EL (cell line): ENCODE measurements around the gene LRRFIP2.
"Not testable (repeated sequence)": the region's sequence is repeated elsewhere in the genome, so short reads cannot be mapped to it uniquely, and the experiment has no call there.

ENCODE experiments used
- DNase-seq: peaks from one replicate; pipeline ENCODE4 v3.0.0-alpha.2; 2016

Gene LRRFIP2, protein sequence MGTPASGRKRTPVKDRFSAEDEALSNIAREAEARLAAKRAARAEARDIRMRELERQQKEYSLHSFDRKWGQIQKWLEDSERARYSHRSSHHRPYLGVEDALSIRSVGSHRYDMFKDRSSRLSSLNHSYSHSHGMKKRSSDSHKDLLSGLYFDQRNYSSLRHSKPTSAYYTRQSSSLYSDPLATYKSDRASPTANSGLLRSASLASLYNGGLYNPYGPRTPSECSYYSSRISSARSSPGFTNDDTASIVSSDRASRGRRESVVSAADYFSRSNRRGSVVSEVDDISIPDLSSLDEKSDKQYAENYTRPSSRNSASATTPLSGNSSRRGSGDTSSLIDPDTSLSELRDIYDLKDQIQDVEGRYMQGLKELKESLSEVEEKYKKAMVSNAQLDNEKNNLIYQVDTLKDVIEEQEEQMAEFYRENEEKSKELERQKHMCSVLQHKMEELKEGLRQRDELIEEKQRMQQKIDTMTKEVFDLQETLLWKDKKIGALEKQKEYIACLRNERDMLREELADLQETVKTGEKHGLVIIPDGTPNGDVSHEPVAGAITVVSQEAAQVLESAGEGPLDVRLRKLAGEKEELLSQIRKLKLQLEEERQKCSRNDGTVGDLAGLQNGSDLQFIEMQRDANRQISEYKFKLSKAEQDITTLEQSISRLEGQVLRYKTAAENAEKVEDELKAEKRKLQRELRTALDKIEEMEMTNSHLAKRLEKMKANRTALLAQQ

DNA sequence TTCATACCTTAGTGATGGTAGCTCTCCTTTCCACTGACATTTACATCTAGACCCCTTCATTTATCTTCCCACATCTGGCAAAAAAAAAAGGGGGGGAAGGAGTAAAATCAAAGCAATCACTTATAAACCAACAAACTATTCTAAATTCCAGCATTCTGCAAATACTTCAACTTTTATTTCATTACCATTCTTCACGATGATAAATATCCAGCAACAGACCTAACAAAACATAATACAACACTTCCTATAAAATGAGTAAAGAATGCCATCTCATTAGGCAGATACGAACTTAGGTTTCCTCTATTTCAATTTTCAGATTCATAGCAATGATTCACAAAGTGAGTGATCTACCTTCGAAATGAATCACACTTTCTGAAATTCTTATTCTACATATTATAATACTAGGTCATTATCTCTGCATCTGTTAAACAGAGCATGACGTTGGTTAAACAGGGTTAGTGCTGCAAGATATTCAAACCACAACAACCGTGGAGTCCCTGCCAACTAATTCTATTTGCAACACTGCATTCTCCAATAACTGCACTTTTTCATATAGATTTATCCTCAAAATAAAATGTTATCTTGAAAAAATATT lies at the start of gene LRRFIP2:
LRRFIP2 (minus strand) TSS at position 51 of the 595 bp plus-strand sequence. CDS start 25,599 bp downstream, outside the sequence.
- peak; percentile 85 for DNase-seq

DNA sequence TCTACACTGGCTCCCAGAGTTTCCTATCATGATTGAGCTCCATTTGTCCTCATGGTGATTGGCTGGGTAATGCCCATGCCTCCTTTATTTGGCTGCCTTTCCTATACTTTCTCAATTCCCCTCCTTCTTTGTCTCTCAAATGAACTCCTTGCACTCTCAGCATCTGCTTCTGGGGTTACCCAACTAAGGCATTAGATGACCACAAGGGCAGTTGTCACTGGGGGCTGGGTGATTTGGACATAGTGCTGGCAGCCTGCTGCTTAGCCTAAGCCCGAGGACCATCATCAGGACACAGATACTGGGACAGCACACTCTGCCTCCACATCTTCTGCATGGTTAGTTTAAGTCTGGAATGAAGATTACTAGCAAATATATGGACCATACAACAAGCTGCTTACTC lies 49.2 kb upstream of the LRRFIP2 start:
- DNase-seq = no peak

DNA sequence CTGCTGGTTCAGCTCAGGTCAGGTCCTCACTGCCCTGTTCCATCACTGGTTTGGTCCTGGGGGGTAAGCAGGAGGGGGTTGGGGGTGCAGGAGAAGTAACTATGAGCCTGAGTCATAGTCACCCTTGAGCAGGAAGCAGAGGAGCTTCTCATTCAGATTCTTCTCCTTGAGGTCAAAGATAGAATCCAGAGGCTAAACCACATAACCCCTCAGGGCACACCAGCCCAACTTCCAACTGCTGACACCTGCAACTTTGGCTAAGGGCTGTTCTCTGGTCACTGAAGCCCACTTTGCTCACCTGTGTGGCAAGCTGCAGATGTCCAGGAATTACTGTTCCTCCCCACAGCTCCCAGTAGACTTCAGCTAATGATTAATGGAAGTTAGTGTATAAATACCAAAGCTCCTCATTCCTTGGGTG lies 48.8 kb upstream of the LRRFIP2 start:
- peak; percentile 79 for DNase-seq

DNA sequence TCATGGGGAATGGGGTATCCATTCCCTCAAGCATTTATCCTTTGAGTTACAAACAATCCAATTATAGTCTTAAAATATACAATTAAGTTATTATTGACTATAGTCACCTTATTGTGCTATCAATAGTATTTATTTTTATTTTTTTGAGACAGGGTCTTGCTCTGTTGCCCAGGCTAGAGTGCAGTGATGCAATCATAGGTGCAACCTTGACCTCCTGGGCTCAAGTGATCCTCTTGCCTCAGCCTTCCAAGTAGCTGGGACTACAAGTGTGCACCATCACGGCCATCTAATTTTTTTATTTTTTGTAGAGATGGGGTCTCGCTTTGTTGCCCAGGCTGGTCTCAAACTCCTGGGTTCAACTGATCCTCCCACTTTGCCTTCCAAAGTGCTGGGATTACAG lies 48.2 kb upstream of the LRRFIP2 start:
- not testable (repeated sequence) for DNase-seq

DNA sequence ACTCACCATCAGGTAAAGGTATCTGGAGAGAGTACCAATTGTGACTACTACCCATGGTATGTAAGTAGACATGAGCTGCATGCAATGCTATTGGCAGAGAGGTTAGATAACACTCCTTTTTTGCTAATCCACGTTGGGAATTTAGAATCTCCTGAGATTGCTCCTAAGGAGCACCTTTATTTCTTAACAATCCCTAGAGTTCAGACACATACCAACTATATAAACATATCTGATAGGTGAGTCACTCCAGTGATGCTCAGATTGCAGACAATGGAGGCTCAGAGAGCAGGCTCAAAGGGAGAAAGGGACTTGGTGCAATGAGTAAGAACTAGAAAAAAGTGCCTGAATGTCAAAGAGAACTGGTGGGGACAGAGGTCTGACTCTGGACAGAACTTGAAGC lies 47.0 kb upstream of the LRRFIP2 start:
- DNase-seq = peak; percentile 85

DNA sequence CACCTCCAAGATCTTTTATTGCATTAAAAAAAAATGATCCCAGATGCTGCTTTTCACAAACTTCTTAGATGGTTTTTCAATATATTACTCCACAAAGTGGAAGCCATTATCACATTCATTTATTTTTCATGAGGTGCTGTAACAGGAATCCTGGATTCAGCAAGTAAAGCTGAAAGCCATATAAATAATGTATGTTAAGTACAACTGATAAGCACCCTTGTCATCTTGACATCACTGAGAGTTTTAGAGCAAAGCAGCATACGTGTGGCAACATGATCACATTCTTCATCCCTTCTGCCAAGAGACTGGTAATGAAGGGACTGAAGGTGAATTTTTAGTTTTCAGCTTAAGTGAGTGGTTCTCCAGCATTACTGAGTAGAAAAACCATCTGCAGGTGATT lies 44.9 kb upstream of the LRRFIP2 start:
- no peak for DNase-seq

DNA sequence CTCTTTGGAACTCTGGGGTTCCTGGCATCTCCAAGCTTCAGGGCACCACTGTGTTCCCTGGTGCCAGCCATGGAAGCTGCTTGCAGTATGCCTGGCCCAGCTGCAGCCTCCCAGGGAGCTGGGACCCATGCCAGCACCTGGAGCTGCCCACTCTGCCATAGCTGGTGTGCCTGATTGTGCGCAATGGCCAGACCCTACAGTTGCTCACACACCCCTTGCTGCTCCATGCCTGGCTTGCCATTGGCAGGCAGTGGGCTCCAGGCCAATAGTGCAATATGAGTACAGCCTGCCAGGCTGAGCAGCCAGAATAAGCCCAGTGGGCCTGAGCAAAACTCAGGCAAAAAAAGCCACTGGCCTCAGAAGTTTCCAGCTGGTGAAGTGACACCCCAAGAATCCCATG lies 43.8 kb upstream of the LRRFIP2 start:
- no peak for DNase-seq

DNA sequence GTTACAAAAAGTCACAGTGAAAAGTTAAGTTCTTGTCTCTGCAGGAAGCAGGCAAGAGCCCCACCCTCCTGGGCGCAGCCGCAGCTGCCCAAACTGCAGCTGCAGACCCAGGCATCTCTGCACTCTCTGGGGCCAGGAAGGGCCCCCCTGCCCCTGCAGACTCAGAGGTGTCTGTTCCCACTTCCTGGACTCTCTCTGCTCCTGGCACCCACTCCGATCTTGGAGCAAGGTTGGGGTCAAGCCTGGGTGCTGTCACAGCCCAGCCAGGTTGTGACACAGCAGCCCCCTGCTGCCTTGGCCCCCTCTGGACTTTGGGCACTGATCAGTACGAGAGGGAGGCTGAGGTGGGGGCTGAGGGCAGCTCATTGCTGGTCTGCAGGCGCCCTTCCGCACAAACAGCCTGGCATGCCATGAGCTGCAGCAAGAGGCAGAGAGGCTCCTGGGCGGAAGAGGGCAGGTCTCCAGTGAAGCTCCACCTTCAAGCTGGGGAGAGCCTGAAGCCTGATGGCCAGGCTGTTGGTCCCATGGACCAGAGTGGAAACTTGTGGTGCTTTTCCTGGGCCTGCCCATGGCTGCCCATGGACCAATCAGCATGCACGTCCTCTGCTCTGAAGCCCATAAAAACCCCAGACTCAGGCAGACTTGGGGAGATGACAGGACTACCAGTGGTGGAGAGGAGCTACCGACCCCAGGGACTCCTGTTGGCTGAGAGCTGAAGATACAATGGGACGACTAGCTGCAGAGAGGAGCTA lies 42.9 kb upstream of the LRRFIP2 start:
- no peak for DNase-seq

DNA sequence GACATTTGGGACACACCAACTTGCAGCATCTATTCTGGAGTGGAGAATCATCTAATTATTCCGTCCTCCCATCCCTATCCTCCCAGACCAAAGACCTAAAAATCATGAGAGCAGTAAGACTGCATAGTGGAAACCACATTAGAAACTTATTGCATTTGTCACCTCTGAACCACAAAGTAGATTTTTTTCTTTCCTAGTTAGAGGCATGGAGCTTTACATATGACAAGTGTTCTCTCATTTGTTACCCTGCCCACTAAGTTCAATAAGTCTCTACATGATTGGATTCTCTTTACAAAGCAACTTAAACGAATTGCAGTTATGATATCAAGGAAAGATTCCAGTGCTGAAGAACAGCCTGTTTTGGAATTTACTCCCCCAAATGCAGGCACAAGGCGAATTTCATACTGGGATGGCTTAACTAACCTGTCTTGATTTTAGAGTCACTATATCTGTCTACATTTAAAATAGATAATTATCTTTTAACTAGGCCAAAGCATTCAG lies 42.3 kb upstream of the LRRFIP2 start:
- DNase-seq = no peak

DNA sequence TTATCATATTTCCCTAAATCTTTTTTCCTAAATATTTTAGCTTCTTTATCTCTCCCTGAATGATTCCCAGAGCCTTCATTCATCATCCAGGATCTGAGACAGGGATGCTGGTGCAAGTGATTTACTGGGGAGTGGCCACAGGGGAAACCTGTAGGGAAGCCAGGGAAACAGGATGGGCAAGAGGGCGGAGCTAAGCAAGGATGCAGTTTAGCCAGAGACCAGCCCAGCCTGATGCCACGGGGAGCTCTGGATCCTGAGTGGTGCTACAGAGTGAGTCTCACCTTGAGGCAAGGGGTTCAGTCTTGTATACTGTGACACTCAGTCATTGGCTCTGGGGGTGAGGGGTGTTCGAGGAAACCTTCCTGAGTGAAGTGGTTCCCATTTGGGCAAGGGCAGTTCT lies 39.7 kb upstream of the LRRFIP2 start:
- DNase-seq = no peak

DNA sequence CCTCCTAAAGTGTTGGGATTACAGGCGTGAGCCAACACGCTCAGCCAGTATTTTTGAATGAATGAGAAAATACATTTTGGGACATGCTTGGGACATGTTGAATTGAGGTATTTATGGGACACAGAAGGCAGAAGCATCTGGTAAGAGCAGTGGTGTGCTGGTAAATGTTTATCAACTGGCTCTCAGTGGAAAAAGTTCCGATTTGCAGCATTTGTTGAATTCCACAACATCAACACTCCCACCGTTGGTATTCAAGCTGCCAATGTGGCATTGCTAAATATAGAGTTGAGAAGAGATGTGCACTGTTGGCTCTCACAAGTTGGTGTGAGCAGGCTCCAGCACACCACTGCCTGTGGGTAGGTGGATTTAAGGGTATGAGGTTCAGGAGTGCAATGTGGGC lies 35.8 kb upstream of the LRRFIP2 start:
- DNase-seq = peak; percentile 42

DNA sequence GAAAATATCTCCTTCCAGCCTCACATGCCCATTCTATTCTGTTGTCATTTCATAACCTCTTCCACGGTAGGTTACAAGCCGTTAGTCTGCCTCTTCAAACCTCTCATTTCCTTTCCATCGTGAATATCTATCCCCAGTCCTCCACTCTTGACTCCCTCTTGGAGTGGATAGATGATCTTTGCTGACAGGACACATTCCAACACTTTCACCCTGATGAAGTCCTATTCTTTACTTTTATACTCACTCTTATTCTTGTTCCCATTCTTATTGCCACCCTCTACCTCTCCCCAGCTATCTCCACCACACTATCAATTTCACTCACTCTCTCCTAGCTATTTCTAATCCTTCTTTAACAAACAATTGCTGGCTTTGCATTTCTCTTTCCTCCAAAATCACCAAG lies 34.2 kb upstream of the LRRFIP2 start:
- not testable (repeated sequence) for DNase-seq

DNA sequence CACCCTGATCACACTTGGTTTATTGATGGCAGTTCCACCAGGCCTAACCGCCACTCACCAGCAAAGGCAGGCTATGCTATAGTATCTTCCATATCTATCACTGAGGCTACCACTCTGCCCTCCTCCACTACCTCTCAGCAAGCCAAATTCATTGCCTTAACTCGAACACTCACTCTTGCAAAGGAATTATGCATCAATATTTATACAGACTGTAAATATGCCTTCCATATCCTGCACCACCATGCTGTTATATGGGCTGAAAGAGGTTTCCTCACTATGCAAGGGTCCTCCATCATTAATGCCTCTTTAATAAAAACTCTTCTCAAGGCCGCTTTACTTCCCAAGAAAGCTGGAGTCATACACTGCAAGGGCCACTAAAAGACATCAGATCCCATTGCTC lies 33.6 kb upstream of the LRRFIP2 start:
- DNase-seq = not testable (repeated sequence)

DNA sequence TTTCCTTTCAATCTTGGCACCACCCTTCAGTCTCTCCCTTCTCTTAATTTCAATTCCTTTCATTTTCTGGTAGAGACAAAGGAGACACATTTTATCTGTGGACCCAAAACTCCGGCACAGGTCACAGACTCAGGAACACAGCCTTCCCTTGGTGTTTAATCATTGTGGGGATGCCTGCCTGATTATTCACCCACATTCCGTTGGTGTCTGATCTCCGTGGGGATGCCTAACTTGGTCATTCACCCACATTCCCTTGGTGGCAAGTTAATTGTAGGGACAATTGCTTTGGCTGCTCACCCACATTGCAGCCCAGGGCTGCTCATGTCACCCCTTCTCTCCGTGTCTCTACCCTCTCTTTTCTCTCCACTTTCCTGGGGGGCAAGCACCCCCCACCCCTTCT lies 31.7 kb upstream of the LRRFIP2 start:
- DNase-seq = peak; percentile 87

DNA sequence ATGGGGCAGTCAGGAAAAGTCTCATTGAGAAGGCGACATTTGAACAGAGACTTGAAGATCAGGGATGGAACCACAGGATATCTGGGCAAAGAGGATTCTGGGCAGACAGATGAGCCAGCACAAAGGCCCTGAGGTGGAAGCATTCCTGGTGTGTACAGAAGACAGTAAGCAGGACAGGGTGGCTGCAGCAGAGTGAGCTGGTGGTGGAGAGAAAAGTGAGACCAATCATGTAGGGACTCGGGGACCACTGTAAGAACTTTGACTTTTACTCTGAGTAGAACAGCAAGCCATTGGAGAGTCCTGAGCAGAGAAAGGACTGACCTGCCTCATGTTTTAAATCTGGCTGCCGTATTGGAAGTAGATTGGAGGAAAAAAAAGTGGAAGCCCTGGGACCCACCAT lies 29.9 kb upstream of the LRRFIP2 start:
- no peak for DNase-seq

DNA sequence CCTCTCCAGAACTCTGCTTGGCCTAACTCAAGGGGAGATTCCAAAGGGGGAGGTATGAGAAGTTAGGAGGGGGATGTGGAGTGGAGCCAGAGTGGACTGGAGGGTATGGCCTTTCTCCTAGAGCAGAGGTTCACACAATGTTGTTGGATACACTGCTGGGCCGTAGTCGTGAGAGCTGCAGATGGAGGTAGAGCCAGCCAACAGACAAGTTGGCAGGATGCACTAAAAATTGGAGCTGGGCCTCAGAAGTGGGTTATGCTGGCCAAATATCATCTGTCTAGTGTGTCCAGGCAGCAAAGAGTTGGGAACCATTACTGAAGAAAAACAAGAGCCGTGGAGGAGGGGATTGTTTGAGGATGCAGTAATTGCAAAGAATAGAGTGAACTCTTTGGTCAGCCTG lies 27.7 kb upstream of the LRRFIP2 start:
- no peak for DNase-seq

DNA sequence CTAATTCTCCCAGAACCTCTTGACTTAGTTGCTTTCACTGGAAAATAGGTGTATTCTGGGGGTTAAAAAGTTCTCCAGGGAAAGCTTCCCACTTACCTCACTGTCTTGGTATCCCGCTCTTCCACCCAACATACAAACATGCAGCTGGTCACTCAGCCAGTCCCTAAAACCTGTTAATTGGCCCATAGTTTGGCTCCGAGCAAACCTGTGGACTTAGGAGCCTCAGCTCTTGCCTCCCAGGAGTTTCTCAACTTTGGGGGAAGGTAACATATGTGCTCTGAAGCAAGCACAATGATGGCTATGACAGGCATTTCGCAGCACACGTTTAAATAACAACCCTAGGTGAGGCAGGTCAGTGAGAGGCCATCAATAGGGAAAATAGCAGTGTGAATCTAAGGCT lies 25.8 kb upstream of the LRRFIP2 start:
- no peak for DNase-seq

DNA sequence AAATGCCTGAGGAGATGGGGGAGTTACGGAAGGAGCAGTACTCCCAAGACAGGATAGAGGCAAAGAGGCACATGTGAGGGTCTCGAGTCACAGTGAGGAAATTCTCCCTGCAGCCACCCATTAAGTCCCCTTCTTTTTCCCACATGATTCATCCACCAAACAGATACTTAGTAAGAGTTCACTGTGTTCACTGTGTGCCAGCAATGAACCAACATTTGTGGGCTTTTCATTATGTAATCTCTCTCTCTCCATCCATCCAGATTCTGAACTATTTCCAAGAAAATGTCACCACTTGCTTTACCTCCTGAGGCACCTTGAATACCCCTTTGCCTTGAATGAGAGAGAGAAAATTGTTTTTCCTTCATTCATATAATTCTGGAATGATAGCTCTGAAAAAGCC lies 24.6 kb upstream of the LRRFIP2 start:
- DNase-seq = peak; percentile 57

DNA sequence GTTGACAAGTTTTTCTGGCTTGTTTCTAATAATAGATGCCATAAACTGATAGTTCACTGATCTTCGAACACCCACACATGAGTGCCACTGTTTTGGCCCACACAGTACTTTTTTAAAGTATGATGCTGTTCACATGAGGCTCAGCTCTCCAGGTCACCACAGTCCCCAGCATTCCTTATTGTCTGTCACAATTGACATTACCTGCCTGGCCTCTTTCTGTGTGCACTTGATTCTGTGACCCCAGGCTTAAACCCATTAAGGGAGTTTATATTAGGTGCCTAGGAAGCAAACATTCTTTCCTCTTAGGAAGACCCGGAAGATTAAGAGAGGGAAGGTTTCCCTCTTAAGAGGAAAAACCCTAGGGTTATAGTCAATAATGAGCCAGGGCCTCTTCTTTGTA lies 24.2 kb upstream of the LRRFIP2 start:
- no peak for DNase-seq

DNA sequence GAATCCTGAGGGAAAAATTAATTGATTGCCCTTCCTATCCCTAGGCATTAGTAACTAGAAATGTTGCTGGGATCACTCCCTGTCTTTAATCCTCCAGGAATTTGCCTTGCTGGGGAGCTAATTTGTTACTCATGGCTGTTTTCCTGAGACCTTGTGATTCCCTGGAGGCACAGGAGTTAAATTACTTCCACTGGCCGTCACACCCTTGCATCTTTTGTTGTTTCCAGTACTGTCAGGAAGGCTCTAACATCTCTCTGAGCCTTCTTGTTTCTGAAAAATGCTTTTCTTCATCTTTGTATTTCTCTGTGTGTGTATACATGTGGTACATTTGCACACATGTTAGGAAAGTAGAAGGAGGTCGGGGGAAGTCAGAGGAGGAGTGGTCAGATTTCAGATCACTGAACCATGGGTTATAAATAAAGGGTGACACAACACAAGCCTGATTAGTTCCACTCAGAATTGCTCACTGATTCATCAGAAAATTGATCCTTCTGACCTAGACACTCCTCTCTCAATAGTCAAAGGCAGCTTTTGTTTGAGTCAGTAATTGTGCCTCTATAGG lies 23.5 kb upstream of the LRRFIP2 start:
- DNase-seq = peak; percentile 87

DNA sequence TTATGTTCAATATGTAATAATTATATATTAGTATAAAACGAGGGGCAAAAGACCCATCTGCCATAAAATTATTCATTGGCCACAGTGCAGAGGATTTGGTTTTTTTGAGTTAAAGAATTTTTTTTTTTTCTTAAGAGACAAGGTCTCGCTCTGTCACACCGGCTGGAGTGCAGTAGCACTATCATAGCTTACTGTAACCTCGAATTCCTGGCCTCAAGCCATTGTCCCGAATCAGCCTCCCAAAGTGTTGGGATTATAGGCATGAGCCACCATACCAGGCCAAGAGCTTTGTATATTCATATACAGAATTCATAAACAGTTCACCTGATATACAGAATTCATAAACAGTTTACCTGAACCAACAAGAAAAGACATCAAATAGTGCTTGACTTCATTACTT lies 20.2 kb upstream of the LRRFIP2 start:
- no peak for DNase-seq

DNA sequence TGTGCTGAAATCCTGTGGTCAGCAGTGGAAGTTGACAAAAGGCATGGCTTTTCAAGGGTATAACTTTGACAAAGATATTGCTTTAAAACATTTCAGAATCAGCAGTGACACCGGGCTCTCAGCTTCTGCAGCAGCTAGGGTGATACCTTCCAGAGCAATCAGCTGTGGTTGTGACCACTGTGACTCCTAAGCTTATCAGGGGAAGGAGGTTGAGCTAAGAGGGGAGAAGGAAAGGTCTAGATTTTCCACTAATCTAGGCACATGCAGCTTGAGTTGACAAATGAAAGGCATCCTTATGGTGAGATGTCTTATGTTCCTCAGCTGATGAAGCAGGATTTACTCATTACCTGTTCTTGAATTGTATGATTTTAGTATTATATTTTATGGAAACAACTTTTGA lies 16.3 kb upstream of the LRRFIP2 start:
- no peak for DNase-seq

DNA sequence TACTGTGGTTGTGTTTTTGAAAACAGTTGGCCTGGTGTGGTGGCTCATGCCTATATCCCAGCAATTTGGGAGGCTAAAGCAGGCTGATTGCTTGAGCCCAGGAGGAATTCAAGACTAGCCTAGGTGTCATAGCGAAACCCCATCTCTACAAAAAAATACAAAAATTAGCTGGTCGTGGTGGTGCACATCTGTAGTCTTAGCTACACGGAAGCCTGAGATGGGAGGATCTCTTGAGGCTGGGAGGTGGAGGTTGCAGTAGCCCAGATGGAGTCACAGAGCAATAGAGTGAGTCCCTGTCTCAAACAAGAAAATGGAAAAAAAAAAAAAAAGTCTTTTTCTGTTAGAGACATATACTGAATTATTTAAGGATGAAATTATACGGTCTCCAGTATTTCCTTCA lies 14.7 kb upstream of the LRRFIP2 start:
- no peak for DNase-seq
